IMR-90 (cell line): ENCODE measurements around the gene CTAGE1. TPM values are rescaled to one million over a fixed set of nuclear protein-coding genes. Genes with fewer than 3 reads are reported as not detected.
"Not testable (repeated sequence)": the region's sequence is repeated elsewhere in the genome, so short reads cannot be mapped to it uniquely, and the experiment has no call there.

Experiments used
- ATAC-seq: fragments of 200-7000 bp; cut with Tn5 transposase; 2 replicates; pipeline ENCODE4 v1.9.1; 2020; ENCODE audit warnings: low read depth, mild to moderate bottlenecking, moderate library complexity
- BruUV-seq: library from RNA; stranded (reverse); fragments of 400-500 nt; replicated peaks from 2 replicates; lab custom pipeline; 2021; lab: Mats Ljungman, UMichigan
- CTCF ChIA-PET: fragments of 300-600 bp; formaldehyde crosslinking; extraction: SDS; loops from one replicate; lab custom pipeline; 2021; ENCODE audit warnings: antibody characterized with exemption; lab: Yijun Ruan, JAX
- POLR2A ChIA-PET: fragments of 300-600 bp; sonication (Branson Sonifier 250); formaldehyde crosslinking; loops from one replicate; lab custom pipeline; 2022; ENCODE audit warnings: antibody characterized with exemption; ENCODE audit not compliant: unreplicated experiment; lab: Charles Lee
- DNase-seq: peaks from one replicate; pipeline ENCODE4 v3.0.0; 2013
- H2AFZ ChIP-seq: replicated peaks from 2 replicates; pipeline ENCODE3; 2013; ENCODE audit warnings: low read length, mild to moderate bottlenecking; ENCODE audit not compliant: poor library complexity
- H2AK5ac ChIP-seq: 2 replicates; pipeline ENCODE4 v1.6.1; 2013; ENCODE audit warnings: low read depth, low read length, inconsistent platforms
- H2AK9ac ChIP-seq: replicated peaks from 2 replicates; pipeline ENCODE3; 2013; ENCODE audit warnings: mild to moderate bottlenecking, low read depth, low read length, moderate library complexity; ENCODE audit not compliant: poor library complexity
- H2BK120ac ChIP-seq: 2 replicates; pipeline ENCODE4 v1.6.1; 2013; ENCODE audit warnings: low read depth, low read length, inconsistent platforms
- H2BK15ac ChIP-seq: 3 replicates; pipeline ENCODE4 v1.6.1; 2013; ENCODE audit warnings: low read depth, low read length, inconsistent platforms
- H2BK20ac ChIP-seq: 2 replicates; pipeline ENCODE4 v1.6.1; 2013; ENCODE audit warnings: low read depth, mild to moderate bottlenecking, inconsistent platforms, low read length, moderate library complexity
- H2BK5ac ChIP-seq: 2 replicates; pipeline ENCODE4 v1.6.1; 2013; ENCODE audit warnings: mild to moderate bottlenecking, low read depth, low read length, inconsistent platforms; ENCODE audit not compliant: poor library complexity, severe bottlenecking
- H3K14ac ChIP-seq: replicated peaks from 2 replicates; pipeline ENCODE4 v1.6.1; 2013; ENCODE audit warnings: low read depth, low read length, inconsistent platforms
- H3K18ac ChIP-seq: 2 replicates; pipeline ENCODE4 v1.6.1; 2013; ENCODE audit warnings: low read depth, low read length, control low read depth
- H3K23ac ChIP-seq: 2 replicates; pipeline ENCODE4 v1.6.1; 2013; ENCODE audit warnings: low read depth, low read length, inconsistent platforms
- H3K27ac ChIP-seq: 2 replicates; pipeline ENCODE4 v1.5.1; 2013; ENCODE audit warnings: mild to moderate bottlenecking, control low read depth, low read length; ENCODE audit not compliant: insufficient read depth
- H3K27me3 ChIP-seq: 2 replicates; pipeline ENCODE4 v1.6.1; 2013; ENCODE audit warnings: low read length; ENCODE audit not compliant: control insufficient read depth, insufficient read depth
- H3K36me3 ChIP-seq: 2 replicates; pipeline ENCODE4 v1.6.1; 2013; ENCODE audit warnings: low read length, mixed read lengths; ENCODE audit not compliant: control insufficient read depth, insufficient read depth
- H3K4ac ChIP-seq: 2 replicates; pipeline ENCODE4 v1.6.1; 2013; ENCODE audit warnings: low read depth, low read length, inconsistent platforms
- H3K4me1 ChIP-seq: 2 replicates; pipeline ENCODE4 v1.6.1; 2013; ENCODE audit warnings: low read length, mixed read lengths; ENCODE audit not compliant: control insufficient read depth, insufficient read depth
- H3K4me2 ChIP-seq: 2 replicates; pipeline ENCODE4 v1.6.1; 2013; ENCODE audit warnings: low read depth, mild to moderate bottlenecking, control low read depth, low read length, moderate library complexity
- H3K4me3 ChIP-seq: 2 replicates; pipeline ENCODE4 v1.5.1; 2013; ENCODE audit warnings: low read depth, mild to moderate bottlenecking, control low read depth, low read length, moderate library complexity; ENCODE audit not compliant: insufficient read depth
- H3K56ac ChIP-seq: 2 replicates; pipeline ENCODE4 v1.6.1; 2013; ENCODE audit warnings: low read length, inconsistent platforms; ENCODE audit not compliant: insufficient read depth; ENCODE audit errors: extremely low read depth
- H3K79me1 ChIP-seq, 2 experiments: 2 replicates each; pipeline ENCODE4 v1.6.1; 2013; ENCODE audit warnings: low read length in 2 of 2, inconsistent platforms in 1 of 2, low read depth in 1 of 2
- H3K9ac ChIP-seq: 2 replicates; pipeline ENCODE4 v1.6.1; 2013; ENCODE audit warnings: low read depth, low read length, control low read depth
- H3K9me1 ChIP-seq: 2 replicates; pipeline ENCODE4 v1.6.1; 2013; ENCODE audit warnings: low read length, inconsistent platforms; ENCODE audit not compliant: insufficient read depth
- H3K9me3 ChIP-seq: 2 replicates; pipeline ENCODE4 v1.6.1; 2013; ENCODE audit warnings: low read length; ENCODE audit not compliant: control insufficient read depth, insufficient read depth
- H4K20me1 ChIP-seq: 2 replicates; pipeline ENCODE4 v1.6.1; 2013; ENCODE audit warnings: low read length, inconsistent platforms; ENCODE audit not compliant: insufficient read depth
- H4K5ac ChIP-seq: 2 replicates; pipeline ENCODE4 v1.6.1; 2013; ENCODE audit warnings: mild to moderate bottlenecking, low read depth, low read length, control low read depth
- H4K8ac ChIP-seq, 2 experiments: 2 replicates each; pipeline ENCODE4 v1.6.1; 2013; ENCODE audit warnings: low read depth in 2 of 2, low read length in 2 of 2, control low read depth in 1 of 2, inconsistent platforms in 1 of 2
- H4K91ac ChIP-seq: 2 replicates; pipeline ENCODE4 v1.6.1; 2013; ENCODE audit warnings: low read depth, low read length, inconsistent platforms; ENCODE audit not compliant: insufficient read depth
- dilution Hi-C: fragments of 300-500 bp; cut with HindIII; formaldehyde crosslinking; loops from one replicate; pipeline ENCODE4 v1.14.3; 2018; ENCODE audit warnings: low sequenced_read_pairs; ENCODE audit not compliant: unreplicated experiment
- in situ Hi-C: fragments of 300-500 bp; cut with MboI; formaldehyde crosslinking; loops from 3 replicates; pipeline ENCODE4 v1.14.3; 2019; ENCODE audit warnings: low sequenced_read_pairs, inconsistent platforms, mixed read lengths
- intact Hi-C: fragments of 100-400 bp; cut with micrococcal nuclease; formaldehyde crosslinking; loops from 2 replicates; pipeline ENCODE4 v1.10.0; 2022
- polyA plus RNA-seq, 3 experiments: library from polyadenylated mRNA; depleted of rRNA; stranded (reverse); fragments of >200 nt; gene quantifications; 2 replicates each; pipeline ENCODE4 v1.2.3, GENCODE V29; 2012; ENCODE audit warnings: low replicate concordance in 1 of 3
- total RNA-seq: library from RNA; depleted of rRNA; stranded (reverse); fragments of >200 nt; gene quantifications from 2 replicates; pipeline ENCODE4 v1.2.3, GENCODE V29; 2012

Gene CTAGE1
- total and polyA plus RNA-seq, 2 of the 4 experiments (the other 2 are of a cell fraction): 0.09 TPM; not detected in 1

DNA sequence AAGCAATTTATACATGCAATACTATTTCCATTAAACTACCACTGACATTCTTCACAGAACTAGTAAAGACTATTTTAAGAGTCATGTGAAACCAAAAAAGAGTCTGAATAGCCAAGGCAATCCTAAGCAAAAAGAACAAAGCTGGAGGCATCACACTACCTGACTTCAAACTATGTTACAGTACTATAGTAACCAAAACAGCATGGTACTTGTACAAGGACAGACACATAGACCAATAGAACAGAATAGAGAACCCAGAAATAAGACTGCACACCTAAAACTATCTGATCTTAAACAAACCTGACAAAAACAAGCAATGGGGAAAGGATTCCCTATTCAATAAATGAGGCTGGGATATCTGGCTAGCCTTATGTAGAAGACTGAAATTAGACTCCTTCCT lies 32.0 kb upstream of the CTAGE1 start:
- H3K36me3 ChIP-seq, H3K9me1 ChIP-seq, in situ Hi-C loops, H2BK20ac ChIP-seq, H4K91ac ChIP-seq, H3K4me3 ChIP-seq, H3K14ac ChIP-seq, H3K4ac ChIP-seq, H2AFZ ChIP-seq, H3K23ac ChIP-seq, H3K9ac ChIP-seq, POLR2A ChIA-PET, DNase-seq, H3K56ac ChIP-seq, H2AK9ac ChIP-seq, dilution Hi-C loops, H3K9me3 ChIP-seq, H3K4me2 ChIP-seq, H3K27me3 ChIP-seq, H2BK120ac ChIP-seq, H4K8ac ChIP-seq, H4K5ac ChIP-seq, H3K27ac ChIP-seq, BruUV-seq, H3K18ac ChIP-seq, H3K4me1 ChIP-seq, ATAC-seq, H3K79me1 ChIP-seq, H2AK5ac ChIP-seq, intact Hi-C loops, CTCF ChIA-PET, H2BK5ac ChIP-seq, H4K20me1 ChIP-seq, H2BK15ac ChIP-seq: not testable (repeated sequence)
